SK-N-MC (cell line): ENCODE data around the gene SLC6A13.
"Not testable (repeated sequence)": the region's sequence is repeated elsewhere in the genome, so short reads cannot be mapped to it uniquely, and the experiment has no call there.

Source experiments
- DNase-seq: peaks from one replicate; pipeline ENCODE4 v3.0.0-alpha.2; 2011; ENCODE audit warnings: low read depth, low spot score
- H3K27ac ChIP-seq: fragments of 200-600 bp; sonication (generic); 2 replicates; pipeline ENCODE4 v1.5.1; 2016; ENCODE audit warnings: mixed run types
- H3K36me3 ChIP-seq: fragments of 200-600 bp; sonication (generic); 2 replicates; pipeline ENCODE4 v1.6.1; 2017; ENCODE audit warnings: antibody characterized with exemption, low read length, mixed read lengths; ENCODE audit not compliant: insufficient read depth
- H3K4me3 ChIP-seq: fragments of 200-600 bp; sonication (generic); 2 replicates; pipeline ENCODE4 v1.5.1; 2016
- H3K9ac ChIP-seq: fragments of 200-600 bp; sonication (generic); 2 replicates; pipeline ENCODE4 v1.8.0; 2017; ENCODE audit warnings: mixed run types, mixed read lengths; ENCODE audit not compliant: insufficient read length
- H3K9me3 ChIP-seq: fragments of 200-600 bp; sonication (generic); 2 replicates; pipeline ENCODE4 v1.6.1; 2017; ENCODE audit warnings: low read depth, mild to moderate bottlenecking, antibody characterized with exemption, low read length, moderate library complexity, mixed read lengths
- EZH2 ChIP-seq: fragments of 200-600 bp; sonication (generic); IDR thresholded peaks from one replicate; pipeline ENCODE4 v1.6.1; 2017; ENCODE audit warnings: antibody characterized with exemption
- FOXP2 ChIP-seq: optimal IDR thresholded peaks from 2 replicates; pipeline ENCODE3; 2011; ENCODE audit warnings: mild to moderate bottlenecking, moderate library complexity; ENCODE audit not compliant: insufficient read depth; ENCODE audit errors: extremely low read length, control extremely low read depth
- POLR2AphosphoS5 ChIP-seq: IDR thresholded peaks from 2 replicates; pipeline ENCODE4 v1.6.1; 2012; ENCODE audit warnings: mild to moderate bottlenecking, low read depth, low read length, borderline replicate concordance

SLC6A13 gene

DNA sequence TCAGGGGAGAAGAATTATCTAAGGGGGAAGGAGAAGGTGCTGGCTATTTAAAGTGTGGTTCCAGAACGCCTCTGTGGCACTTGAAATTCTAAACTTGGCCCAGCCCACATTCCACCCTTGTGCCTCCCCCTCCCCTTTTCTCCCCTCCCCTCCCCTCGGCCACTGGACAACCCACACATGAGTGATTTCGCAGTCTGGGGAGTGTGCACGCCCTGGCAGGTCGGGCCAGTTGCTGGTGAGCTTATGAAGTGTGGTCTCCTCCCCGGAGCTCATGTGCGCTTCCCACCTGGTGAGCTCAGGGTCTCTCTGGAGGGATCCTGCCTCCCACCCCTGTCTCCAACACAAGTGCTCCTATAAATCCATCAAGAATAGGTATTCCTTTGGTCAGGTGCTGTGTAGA, at the start of gene SLC6A13:
Gene SLC6A13, minus strand, starts transcription at position 20 of the 400 bp plus-strand sequence. CDS start 2,784 bp downstream, outside the sequence.
- Histone ChIP-seq H3K9me3 (no peaks in the 10 kb centered on the region), H3K27ac (no peak within 1 kb of the TSS), H3K36me3 (no peaks in the 10 kb centered on the region), H3K4me3 (no peak within 1 kb of the TSS), H3K9ac (no peak within 1 kb of the TSS)
- TF ChIP-seq FOXP2 (no peak), POLR2AphosphoS5 (no peak)
- no peak for DNase-seq

DNA sequence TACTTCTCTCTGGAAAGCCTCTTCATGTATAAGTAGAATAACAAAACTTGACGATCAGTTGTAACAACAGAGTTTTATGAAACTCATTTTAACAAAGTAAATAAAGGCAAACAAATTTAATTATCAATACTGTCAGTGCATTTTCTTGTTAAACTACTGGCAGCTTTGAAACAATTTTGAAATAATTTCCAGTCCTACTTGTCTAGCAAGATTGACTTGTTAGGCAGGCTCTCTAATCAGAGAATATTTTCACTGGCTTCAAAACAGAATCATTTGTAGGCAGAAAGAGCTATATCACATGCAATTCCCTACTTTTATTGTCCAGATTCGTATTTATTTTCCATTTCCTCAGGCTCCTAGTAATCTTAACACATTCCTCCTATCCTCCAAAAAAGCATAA, 45.9 kb upstream of the SLC6A13 start:
- TF ChIP-seq FOXP2 (no peak), EZH2 (no peak), POLR2AphosphoS5 (no peak)
- Histone ChIP-seq H3K4me3 (no peak overlapping the region), H3K9ac (no peak overlapping the region), H3K27ac (no peak overlapping the region), H3K9me3 (no peaks in the 10 kb centered on the region), H3K36me3 (peaks cover 84% of the 10 kb centered on the region)
- DNase-seq = no peak

DNA sequence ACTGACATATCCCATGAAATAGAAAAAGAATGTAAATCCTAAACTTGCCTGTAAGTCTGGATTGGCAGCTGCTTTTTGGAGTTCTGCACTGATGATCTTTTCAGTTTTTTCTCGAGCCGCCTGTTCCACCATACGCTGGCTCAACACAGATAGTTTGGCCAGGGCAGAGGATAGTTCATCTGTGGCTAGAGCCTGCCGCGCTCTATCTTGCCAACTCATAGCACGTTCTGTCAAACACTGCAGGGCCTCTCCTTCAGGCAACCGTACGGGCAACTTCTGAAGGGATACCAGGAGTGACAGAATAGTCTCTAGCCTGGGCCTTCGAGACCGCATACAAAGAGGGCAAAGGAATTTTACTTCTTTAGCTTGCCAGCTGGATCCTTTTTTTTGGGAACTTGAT, 44.8 kb upstream of the SLC6A13 start:
- no peak overlapping the region for H3K9ac ChIP-seq
- H3K9me3 ChIP-seq = no peaks in the 10 kb centered on the region
- H3K27ac ChIP-seq = no peak overlapping the region
- TF ChIP-seq FOXP2 = no peak
- TF ChIP-seq POLR2AphosphoS5 = no peak
- TF ChIP-seq EZH2 = no peak
- no peak for DNase-seq
- peaks cover 84% of the 10 kb centered on the region for H3K36me3 ChIP-seq
- no peak overlapping the region for H3K4me3 ChIP-seq

DNA sequence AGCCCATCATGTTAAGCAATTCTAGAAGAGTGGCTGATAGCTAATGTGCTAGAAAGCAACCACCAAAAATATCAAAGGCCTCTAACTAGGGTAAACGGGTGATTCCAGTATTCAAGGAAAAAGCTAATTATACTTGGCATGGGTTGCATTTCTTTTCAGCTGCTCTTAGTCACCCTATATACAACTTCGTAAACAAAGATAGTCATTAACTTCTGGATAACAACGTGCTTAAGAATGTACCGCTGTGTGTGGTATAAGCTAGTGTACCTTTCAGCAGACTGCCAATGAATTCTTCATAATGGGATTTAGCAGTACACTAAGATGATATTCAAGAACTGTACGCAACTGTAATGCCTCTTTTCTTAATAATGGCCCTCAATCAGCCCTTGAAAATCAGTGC, 42.2 kb upstream of the SLC6A13 start:
- Histone ChIP-seq H3K9me3 (no peaks in the 10 kb centered on the region), H3K36me3 (peaks cover 60% of the 10 kb centered on the region)

DNA sequence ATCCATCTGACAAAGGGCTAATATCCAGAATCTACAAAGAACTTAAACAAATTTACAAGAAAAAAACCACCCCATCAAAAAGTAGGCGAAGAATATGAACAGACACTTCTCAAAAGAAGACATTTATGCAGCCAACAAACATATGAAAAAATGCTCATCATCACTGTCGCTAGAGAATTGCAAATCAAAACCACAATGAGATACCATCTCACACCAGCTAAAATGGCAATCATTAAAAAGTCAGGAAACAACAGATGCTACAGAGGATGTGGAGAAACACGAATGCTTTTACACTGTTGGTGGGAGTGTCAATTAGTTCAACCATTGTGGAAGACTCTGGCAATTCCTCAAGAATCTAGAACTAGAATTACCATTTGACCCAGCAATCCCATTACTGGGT, 40.1 kb upstream of the SLC6A13 start:
- not testable (repeated sequence) for H3K4me3 ChIP-seq, H3K9me3 ChIP-seq

More for the DNA sequence above, 42.2 kb upstream of the SLC6A13 start:
- Histone ChIP-seq H3K4me3 (no peak overlapping the region), H3K9ac (no peak overlapping the region), H3K27ac (no peak overlapping the region)
- no peak for DNase-seq
- TF ChIP-seq EZH2 = no peak
- TF ChIP-seq FOXP2 = no peak
- TF ChIP-seq POLR2AphosphoS5 = no peak

DNA sequence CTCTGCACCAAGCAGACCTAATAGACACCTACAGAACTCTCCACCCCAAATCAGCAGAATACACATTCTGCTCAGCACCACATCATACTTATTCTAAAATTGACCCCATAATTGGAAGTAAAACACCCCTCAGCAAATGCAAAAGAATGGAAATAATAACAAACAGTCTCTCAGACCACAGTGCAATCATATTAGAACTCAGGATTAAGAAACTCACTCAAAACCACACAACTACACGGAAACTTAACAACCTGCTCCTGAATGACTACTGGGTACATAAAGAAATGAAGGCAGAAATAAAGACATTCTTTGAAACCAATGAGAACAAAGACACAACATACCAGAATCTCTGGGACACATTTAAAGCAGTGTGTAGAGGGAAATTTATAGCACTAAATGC, 37.5 kb upstream of the SLC6A13 start:
- not testable (repeated sequence) for H3K27ac ChIP-seq, H3K9ac ChIP-seq, DNase-seq, H3K9me3 ChIP-seq, H3K4me3 ChIP-seq
- H3K36me3 ChIP-seq = peaks cover 46% of the 10 kb centered on the region

More for the DNA sequence above, 40.1 kb upstream of the SLC6A13 start:
- H3K36me3 ChIP-seq = peaks cover 44% of the 10 kb centered on the region
- H3K9ac ChIP-seq, DNase-seq, H3K27ac ChIP-seq: not testable (repeated sequence)

DNA sequence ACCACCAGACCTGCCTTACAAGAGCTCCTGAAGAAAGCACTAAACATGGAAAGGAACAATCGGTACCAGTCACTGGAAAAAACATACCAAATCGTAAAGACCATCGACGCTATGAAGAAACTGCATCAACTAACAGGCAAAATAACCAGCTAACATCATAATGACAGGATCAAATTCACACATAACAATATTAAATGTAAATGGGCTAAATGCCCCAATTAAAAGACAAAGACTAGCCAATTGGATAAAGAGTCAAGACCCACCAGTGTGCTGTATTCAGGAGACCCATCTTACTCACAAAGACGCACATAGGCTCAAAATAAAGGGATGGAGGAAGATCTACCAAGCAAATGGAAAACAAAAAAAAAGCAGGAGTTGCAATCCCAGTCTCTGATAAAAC, 36.9 kb upstream of the SLC6A13 start:
- not testable (repeated sequence) for H3K9ac ChIP-seq, H3K4me3 ChIP-seq, H3K9me3 ChIP-seq, H3K27ac ChIP-seq, DNase-seq
- H3K36me3 ChIP-seq = peaks cover 49% of the 10 kb centered on the region

DNA sequence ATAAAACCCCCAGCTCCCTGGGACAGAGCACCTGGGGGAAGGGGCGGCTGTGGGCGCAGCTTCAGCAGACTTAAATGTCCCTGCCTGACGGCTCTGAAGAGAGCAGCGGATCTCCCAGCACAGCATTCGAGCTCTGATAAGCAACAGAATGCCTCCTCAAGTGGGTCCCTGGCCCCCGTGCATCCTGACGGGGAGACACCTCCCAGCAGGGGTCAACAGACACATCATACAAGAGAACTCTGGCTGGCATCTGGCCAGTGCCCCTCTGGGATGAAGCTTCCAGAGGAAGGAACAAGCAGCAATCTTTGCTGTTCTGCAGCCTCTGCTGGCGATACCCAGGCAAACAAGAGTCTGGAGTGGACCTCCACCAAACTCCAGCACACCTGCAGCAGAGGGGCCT, 35.4 kb upstream of the SLC6A13 start:
- not testable (repeated sequence) for H3K27ac ChIP-seq, DNase-seq, H3K4me3 ChIP-seq, H3K9me3 ChIP-seq, H3K9ac ChIP-seq
- peaks cover 48% of the 10 kb centered on the region for H3K36me3 ChIP-seq

DNA sequence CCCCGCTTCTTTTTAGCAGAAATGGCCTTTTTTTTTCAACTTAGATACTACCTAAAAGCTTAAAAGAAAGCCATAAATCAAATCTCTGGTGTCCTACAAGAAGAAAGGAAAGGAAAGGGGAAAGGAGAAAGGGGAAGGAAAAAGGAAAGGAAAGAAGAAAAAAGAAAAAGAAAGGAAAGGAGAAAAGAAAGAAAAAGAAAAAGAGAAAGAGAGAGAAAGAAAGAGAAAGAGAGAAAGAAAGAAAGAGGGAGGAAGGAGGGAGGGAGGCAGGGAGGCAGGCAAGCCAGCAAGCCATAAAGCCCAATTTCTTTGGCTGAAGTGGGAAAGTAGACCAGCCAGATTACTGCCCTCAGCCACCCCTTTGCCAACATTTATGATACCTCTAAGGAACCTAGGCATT, 32.5 kb upstream of the SLC6A13 start:
- TF ChIP-seq POLR2AphosphoS5 = no peak
- TF ChIP-seq EZH2 = no peak
- no peak for TF ChIP-seq FOXP2
- Histone ChIP-seq H3K36me3 (peaks cover 61% of the 10 kb centered on the region), H3K4me3 (no peak overlapping the region), H3K9ac (no peak overlapping the region), H3K27ac (no peak overlapping the region), H3K9me3 (no peaks in the 10 kb centered on the region)
- no peak for DNase-seq

DNA sequence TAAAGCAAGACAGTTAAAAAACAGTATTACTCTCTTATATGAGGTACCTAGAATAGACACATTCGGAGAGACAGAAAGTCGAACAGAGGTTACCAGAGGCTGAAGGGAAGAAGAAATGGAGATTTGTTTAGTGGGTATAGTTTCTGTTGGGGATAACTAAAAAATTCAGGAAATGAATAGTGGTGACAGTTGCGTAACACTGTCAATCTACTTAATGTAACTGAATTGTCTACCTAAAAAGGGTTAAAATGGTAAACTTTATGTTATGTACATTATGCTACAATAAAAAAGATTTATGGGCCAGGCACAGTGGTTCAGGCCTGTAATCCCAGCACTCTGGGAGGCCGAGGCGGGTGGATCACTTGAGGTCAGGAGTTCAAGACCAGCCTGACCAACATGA, 30.6 kb upstream of the SLC6A13 start:
- no peak for DNase-seq
- no peak overlapping the region for H3K4me3 ChIP-seq
- H3K9me3 ChIP-seq = no peaks in the 10 kb centered on the region
- TF ChIP-seq FOXP2 = no peak
- TF ChIP-seq POLR2AphosphoS5 = no peak
- no peak for TF ChIP-seq EZH2
- no peak overlapping the region for H3K27ac ChIP-seq
- peaks cover 62% of the 10 kb centered on the region for H3K36me3 ChIP-seq
- H3K9ac ChIP-seq = no peak overlapping the region
